ENCODE results near the gene SCUBE1. TPM values are rescaled to one million over a fixed set of nuclear protein-coding genes. Genes with fewer than 3 reads are reported as not detected.

The SCUBE1 gene
- total and polyA plus RNA-seq, 2 donors (not counting 3 experiments of a cell fraction or from before 2014, with no cell fraction given): 0.07 TPM; not detected in 1

- BruUV-seq (replicated peaks): no TSS peak
- H3K36me3 ChIP-seq (ENCODE audit: control insufficient read depth in 2 of 2, extremely low read depth in 1 of 2, insufficient read depth in 2 of 2, low read length in 2 of 2): no peaks in the 10 kb centered on the region
- no peak overlapping the region for H2AFZ ChIP-seq (ENCODE audit: low read depth, low read length)
- H3K4me3 ChIP-seq (replicated peaks in 1 of 3; ENCODE audit: insufficient read depth in 1 of 3, low read depth in 1 of 3, low read length in 3 of 3): no peak overlapping the region
- no peaks in the 10 kb centered on the region for H4K20me1 ChIP-seq (replicated peaks; ENCODE audit: control insufficient read depth, extremely low read depth, insufficient read depth, low read length)
- intact Hi-C loops (cut with micrococcal nuclease): no loop called here
- H3K9ac ChIP-seq (replicated peaks; ENCODE audit: extremely low read depth, insufficient read depth, low read length): no peak overlapping the region
- no peak for DNase-seq (ENCODE audit: low read depth, low spot score)
- no peaks in the 10 kb centered on the region for H3K9me3 ChIP-seq (replicated peaks; ENCODE audit: control insufficient read depth, insufficient read depth, low read length)
- no peaks in the 10 kb centered on the region for H3K27me3 ChIP-seq (ENCODE audit: control insufficient read depth in 2 of 2, insufficient read depth in 2 of 2, low read length in 2 of 2)
- CTCF ChIA-PET: interaction anchor here (0.5 to 11.5 kb wide), 2 partner anchors 65 to 90 kb away, joined by 3 to 334 read pairs; partner anchors contain the start of gene SCUBE1
- dilution Hi-C loops (cut with MboI; ENCODE audit: extremely low pct_ligation_motif_present, low sequenced_read_pairs): no loop called here
- POLR2A ChIA-PET: no interaction called here
- H3K4me1 ChIP-seq (ENCODE audit: control insufficient read depth, extremely low read depth, insufficient read depth, low read length): no peaks in the 10 kb centered on the region
- no peaks in the 10 kb centered on the region for H3K79me2 ChIP-seq (ENCODE audit: control insufficient read depth, insufficient read depth, low read length)
- no peak for FAIRE-seq
- TF ChIP-seq JUN (IDR thresholded peaks at IDR 0.05; ENCODE audit: borderline replicate concordance, insufficient read depth, insufficient read length, low read depth) (no peak), GATA2 (IDR thresholded peaks at IDR 0.05; ENCODE audit: insufficient read depth, insufficient read length, low read depth, low read length) (no peak), FOS (IDR thresholded peaks at IDR 0.05; ENCODE audit: borderline replicate concordance, insufficient read depth, low read length) (no peak), CTCF (IDR thresholded peaks at IDR 0.05; ENCODE audit: extremely low read depth in 1 of 2, insufficient read depth in 1 of 2, low read depth in 1 of 2, low read length in 2 of 2) (no peak)
- no peak overlapping the region for H3K4me2 ChIP-seq (ENCODE audit: insufficient read depth, low read length)
- no peak overlapping the region for H3K27ac ChIP-seq (ENCODE audit: insufficient read depth, low read depth, low read length)
- no peaks in the 10 kb centered on the region for H3K9me1 ChIP-seq (replicated peaks; ENCODE audit: control insufficient read depth, extremely low read depth, insufficient read depth, low read length)
These were observed 63.2 kb downstream of the SCUBE1 start for GRCh38 chr22:43279867-43280522.

Data from endothelial cell of umbilical vein (primary cell).